Gastrocnemius medialis (tissue), 4 donors: ENCODE measurements around the gene HEXD.

ENCODE experiments used
- POLR2A ChIP-seq, 2 donors: fragments of 450-650 bp; IDR thresholded peaks; one replicate each; pipeline ENCODE4 v1.6.1; 2017; ENCODE audit warnings: antibody characterized with exemption in 2 of 2, mild to moderate bottlenecking in 2 of 2, moderate library complexity in 2 of 2
- TF ChIP-seq, protein P1 (sequence below), 5 experiments: fragments of 450-650 bp in 3 of 5; fragments of 200-600 bp in 2 of 5; sonication (generic) in 2 of 5; IDR thresholded peaks in 4 of 5; conservative IDR thresholded peaks in 1 of 5; 1 replicate in 4 of 5; 2 replicates in 1 of 5; pipeline ENCODE4 v1.5.1; 2016 to 2019; ENCODE audit warnings: antibody characterized with exemption in 5 of 5, mild to moderate bottlenecking in 3 of 5, moderate library complexity in 3 of 5

DNA sequence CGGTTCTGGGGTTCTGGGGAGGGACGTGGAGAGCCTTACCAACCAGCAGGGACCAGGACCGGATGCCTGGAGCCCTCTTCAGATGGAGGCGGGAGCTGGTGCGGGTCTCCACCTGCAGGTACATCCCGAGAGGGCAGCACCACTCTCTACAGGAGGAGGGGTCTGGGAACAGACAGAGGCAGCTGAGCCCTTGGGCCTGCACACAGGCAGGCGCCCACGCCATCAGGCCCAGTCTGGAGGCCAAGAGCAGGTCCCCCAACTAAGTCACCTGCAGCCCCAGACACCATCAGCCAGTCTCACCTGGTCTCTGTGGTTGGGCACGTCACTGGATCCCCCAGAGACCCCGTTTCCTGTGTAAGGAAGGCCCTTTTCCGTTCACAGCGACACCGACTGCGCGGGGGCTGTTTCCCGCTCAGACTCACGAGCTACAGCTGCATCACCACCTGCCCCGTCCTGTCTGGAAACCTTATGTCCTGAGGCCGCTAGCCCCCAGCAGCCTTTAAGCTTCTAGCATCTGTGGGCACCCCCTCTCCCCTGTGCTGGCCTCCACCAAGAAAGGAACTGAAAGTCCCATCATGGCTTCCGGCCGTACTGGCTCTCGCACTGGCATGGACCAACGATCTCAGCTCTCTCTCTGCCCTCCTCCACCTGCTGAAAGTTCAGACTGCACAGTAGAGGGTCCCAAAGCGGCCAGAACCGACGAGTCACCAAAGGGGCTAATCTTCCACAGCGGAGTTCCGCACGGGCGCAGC is 31.2 kb downstream of the HEXD start:
- TF ChIP-seq, protein P1, sequence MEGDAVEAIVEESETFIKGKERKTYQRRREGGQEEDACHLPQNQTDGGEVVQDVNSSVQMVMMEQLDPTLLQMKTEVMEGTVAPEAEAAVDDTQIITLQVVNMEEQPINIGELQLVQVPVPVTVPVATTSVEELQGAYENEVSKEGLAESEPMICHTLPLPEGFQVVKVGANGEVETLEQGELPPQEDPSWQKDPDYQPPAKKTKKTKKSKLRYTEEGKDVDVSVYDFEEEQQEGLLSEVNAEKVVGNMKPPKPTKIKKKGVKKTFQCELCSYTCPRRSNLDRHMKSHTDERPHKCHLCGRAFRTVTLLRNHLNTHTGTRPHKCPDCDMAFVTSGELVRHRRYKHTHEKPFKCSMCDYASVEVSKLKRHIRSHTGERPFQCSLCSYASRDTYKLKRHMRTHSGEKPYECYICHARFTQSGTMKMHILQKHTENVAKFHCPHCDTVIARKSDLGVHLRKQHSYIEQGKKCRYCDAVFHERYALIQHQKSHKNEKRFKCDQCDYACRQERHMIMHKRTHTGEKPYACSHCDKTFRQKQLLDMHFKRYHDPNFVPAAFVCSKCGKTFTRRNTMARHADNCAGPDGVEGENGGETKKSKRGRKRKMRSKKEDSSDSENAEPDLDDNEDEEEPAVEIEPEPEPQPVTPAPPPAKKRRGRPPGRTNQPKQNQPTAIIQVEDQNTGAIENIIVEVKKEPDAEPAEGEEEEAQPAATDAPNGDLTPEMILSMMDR (IDR thresholded peaks at IDR 0.05 in 4 of 5, conservative IDR thresholded peaks at IDR 0.05 in 1 of 5), result no peak
- TF ChIP-seq POLR2A (IDR thresholded peaks at IDR 0.05), result no peak
